GM19395 (cell line): ENCODE measurements around the gene HNRNPH1.

Experiments
- ATAC-seq: cut with Tn5 transposase; IDR thresholded peaks from one replicate; pipeline ENCODE4 v1.9.1; 2021; ENCODE audit warnings: mild to moderate bottlenecking, moderate library complexity; ENCODE audit not compliant: unreplicated experiment

HNRNPH1 gene

DNA sequence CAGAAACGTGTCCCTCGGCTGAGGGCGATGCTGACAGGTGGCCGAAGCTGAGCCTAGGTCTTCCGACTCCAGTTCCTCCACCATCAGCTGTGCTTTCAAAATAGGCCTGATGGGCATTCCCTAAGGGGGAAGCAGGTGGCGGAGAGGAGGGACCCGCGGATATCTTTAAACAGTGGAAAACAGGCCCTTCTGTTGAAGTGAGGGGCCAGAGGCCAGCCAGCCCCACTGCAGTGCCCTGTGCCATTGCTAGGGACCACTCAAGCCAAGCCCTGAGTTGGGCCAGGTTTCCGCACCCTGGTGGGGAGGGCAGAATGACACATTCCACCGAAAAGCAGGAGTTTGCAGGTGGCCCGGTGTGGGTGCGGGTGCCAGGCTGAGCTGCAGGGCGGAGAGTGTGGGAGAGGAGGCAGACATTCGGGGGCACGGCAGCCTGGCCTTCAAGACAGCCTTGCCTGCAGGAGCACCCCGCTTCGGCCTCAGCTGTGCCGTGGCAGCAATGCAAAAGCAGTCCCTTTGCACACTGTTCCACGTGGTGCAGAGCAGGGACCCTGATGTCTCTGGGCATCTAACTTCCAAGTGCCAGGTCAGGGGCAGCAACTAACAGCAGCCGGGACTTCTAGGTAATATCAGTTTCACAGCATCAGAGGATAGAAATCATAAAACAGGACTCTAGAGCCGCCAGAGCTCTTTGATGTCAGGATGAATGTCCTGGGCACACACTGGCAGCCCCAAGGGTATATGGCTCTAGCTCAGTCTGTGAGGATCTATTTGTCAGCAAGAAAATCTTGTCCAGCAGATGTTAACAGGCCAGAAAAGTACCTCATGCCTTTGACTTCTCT lies 17.2 kb downstream of the HNRNPH1 start:
- no peak for ATAC-seq

GRCh38 chr5:179605026-179605833 lies 18.2 kb downstream of the HNRNPH1 start:
- no peak for ATAC-seq

DNA sequence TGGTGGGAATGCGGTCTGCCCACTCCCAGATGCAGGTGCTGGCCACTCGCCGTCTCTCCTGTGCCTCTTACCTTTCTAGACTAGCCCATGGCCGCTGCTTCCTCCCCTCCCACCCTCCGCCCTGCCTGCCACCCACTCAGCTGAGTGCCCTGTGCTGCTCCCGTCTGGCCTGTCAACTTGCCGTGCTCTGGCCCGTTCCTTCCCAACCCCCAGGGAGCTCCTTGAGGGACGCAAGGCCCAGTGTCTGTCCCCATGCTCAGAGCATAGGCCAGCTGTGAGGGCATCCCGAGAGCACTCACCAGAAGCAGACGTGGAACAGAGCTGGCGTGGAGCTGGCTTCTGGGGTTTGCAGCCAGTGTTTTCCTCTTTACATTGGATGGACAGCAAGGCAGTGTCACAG lies 20.2 kb downstream of the HNRNPH1 start:
- no peak for ATAC-seq

GRCh38 chr5:179601871-179602625 lies 21.4 kb downstream of the HNRNPH1 start:
- ATAC-seq, result no peak

- no peak for ATAC-seq
These were observed 23.5 kb downstream of the HNRNPH1 start for GRCh38 chr5:179599973-179600372.

DNA sequence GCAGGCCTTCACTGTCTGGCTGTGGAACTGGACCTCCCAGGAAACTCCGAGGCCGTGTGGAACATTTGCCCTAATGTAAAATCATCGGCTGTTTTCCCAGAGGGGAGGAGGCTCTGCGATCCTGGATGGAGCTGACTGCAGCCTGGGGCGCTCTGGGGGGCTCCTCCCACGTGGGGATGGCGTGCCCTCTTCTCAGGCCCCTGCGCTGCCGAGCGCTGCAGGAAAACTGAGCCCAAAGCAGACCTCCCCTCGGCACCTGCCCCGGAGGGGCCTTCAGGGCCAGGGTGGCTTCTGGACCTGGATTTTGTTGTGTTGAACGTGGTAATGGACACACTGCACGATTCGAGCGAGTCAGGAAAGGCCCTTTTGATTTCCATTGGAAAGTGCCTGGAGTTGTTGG lies 23.9 kb downstream of the HNRNPH1 start:
- ATAC-seq, result no peak

GRCh38 chr5:179599100-179599499 lies 24.4 kb downstream of the HNRNPH1 start:
- ATAC-seq, result no peak

GRCh38 chr5:179596421-179596820 lies 27.1 kb downstream of the HNRNPH1 start:
- no peak for ATAC-seq

GRCh38 chr5:179595916-179596315 lies 27.6 kb downstream of the HNRNPH1 start:
- ATAC-seq, result no peak

GRCh38 chr5:179588166-179588565 lies 35.3 kb downstream of the HNRNPH1 start:
- ATAC-seq, result no peak

DNA sequence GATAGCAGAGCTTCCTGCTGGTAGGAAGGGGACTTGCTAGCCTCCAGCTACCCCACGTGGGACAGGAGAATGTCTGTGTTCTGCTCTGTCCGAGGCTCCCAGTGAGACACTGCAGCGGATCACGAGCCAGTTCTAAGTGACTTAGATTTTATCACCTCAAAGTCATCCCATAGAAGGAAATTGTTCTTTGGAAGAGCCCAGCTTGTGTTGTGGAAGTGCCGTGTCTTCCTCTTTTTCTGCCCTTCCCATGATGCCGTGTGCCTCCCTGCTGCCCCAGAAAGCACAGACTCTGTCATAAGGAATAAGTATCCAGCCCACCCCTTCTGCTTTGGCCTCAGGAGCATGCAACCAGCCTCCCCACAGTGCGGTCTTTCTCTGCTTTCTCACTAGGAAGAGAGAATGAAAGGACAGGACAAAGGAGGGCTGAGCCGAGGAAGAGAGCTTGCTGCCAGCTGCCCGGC lies 37.5 kb downstream of the HNRNPH1 start:
- no peak for ATAC-seq

DNA sequence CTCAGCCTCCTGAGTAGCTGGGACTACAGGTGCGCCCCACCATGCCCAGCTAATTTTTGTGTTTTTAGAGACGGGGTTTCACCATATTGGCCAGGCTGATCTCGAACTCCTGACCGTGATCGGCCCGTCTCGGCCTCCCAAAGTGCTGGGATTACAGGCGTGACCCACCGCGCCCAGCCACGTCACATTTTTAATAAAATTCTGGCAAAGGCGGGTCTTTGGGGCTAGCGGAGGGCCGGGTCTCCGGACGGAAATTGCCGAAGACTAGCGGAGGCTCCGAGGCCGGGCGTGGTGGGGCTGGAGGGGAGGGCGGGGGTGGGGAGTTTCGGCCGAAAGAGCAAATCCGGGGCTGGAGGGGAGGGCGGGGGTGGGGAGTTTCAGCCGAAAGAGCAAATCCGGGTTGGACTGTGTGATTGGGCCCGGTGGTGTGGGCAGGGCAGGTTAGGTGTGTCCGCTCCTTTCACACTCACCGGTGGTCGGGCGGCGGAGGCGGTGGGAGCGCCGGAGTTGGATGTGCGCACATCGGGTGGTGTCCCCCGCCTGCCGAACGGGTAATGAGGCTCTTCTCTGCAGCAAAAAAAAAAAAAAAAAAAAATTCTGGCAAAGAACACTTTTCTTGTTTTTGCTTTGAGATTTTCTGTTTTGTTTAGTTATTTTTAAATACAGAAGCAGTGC lies 46.0 kb downstream of the HNRNPH1 start:
- ATAC-seq, result no peak

DNA sequence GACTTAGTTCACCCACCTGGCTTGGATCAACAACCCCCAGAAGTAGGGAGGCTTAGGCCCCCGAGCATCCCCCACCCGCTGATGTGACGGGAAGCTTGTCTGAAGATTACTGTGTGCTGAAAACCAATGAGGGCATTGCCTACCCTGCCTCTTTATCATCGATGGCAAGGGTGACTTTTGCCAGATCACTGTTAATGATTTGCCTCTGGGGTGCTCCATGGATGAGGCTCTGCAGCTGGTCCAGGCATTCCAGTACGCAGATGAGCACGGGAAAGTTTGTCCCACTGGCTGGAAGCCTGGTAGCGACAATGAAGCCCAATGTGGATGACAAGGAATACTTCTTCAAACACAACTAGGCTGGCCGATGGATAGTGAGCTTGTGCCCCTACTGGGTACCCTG lies 51.1 kb downstream of the HNRNPH1 start:
- no peak for ATAC-seq

DNA sequence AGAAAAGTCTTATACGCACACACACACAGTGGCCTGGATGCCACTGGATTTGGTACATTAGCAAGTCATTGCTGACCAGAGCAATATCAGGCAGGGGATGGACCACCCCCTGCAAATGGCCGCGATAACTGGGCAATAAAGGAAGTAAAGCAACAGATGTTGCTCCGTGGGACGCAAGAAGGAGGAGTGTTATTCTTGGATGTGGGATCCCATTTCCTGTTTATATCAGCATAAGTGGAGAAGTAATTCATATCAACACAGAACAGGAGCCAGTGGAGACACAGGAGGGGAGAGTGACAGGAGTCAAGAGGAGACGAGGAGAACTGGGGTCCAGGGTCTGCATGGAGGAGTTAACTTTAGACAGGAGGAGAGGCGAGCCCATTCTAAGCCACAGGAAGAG lies 54.8 kb downstream of the HNRNPH1 start:
- ATAC-seq, result no peak

- ATAC-seq, result no peak
These were observed 58.9 kb downstream of the HNRNPH1 start for GRCh38 chr5:179564526-179564925.
